ENCODE results near the gene NDC1.

NDC1 gene

GRCh38 chr1:53731043-53731600 lies 107.0 kb downstream of the NDC1 start:
- no peak for DNase-seq (ENCODE audit: low read depth)

- DNase-seq (ENCODE audit: low read depth): no peak
Observed at GRCh38 chr1:53730224-53730865, 107.8 kb downstream of the NDC1 start.

- DNase-seq (ENCODE audit: low read depth): no peak
Observed at GRCh38 chr1:53729456-53730223, 108.5 kb downstream of the NDC1 start.

GRCh38 chr1:53728702-53729455 lies 109.2 kb downstream of the NDC1 start:
- DNase-seq (ENCODE audit: low read depth): no peak

GRCh38 chr1:53728196-53728595 lies 109.9 kb downstream of the NDC1 start:
- DNase-seq (ENCODE audit: low read depth): no peak

GRCh38 chr1:53727461-53728092 lies 110.5 kb downstream of the NDC1 start:
- no peak for DNase-seq (ENCODE audit: low read depth)

GRCh38 chr1:53726009-53726600 lies 112.0 kb downstream of the NDC1 start:
- DNase-seq (ENCODE audit: low read depth): no peak

- DNase-seq (ENCODE audit: low read depth): no peak
Observed at GRCh38 chr1:53725238-53725689, 112.8 kb downstream of the NDC1 start.

GRCh38 chr1:53722025-53722424 lies 116.1 kb downstream of the NDC1 start:
- DNase-seq (ENCODE audit: low read depth): no peak

- DNase-seq (ENCODE audit: low read depth): no peak
Observed at GRCh38 chr1:53721088-53721487, 117.0 kb downstream of the NDC1 start.

- no peak for DNase-seq (ENCODE audit: low read depth)
Observed at GRCh38 chr1:53719469-53719868, 118.6 kb downstream of the NDC1 start.

GRCh38 chr1:53718443-53718842 lies 119.7 kb downstream of the NDC1 start:
- DNase-seq (ENCODE audit: low read depth): no peak

GRCh38 chr1:53717025-53717804 lies 120.9 kb downstream of the NDC1 start:
- DNase-seq (ENCODE audit: low read depth): no peak

GRCh38 chr1:53716150-53716549 lies 121.9 kb downstream of the NDC1 start:
- DNase-seq (ENCODE audit: low read depth): no peak

- DNase-seq (ENCODE audit: low read depth): no peak
Observed at GRCh38 chr1:53715478-53715877, 122.6 kb downstream of the NDC1 start.

All from CMK (cell line).